Urinary bladder (tissue), 4 donors: ENCODE results near the gene ASB2. TPM values are rescaled to one million over a fixed set of nuclear protein-coding genes. Genes with fewer than 3 reads are reported as not detected.

Experiments
- DNase-seq: peaks from one replicate; pipeline ENCODE4 v3.0.0-alpha.2; 2015; ENCODE audit errors: extremely low spot score
- H3K27ac ChIP-seq: one replicate; pipeline ENCODE4 v1.5.1; 2013; ENCODE audit warnings: low read depth, mild to moderate bottlenecking, moderate library complexity
- H3K36me3 ChIP-seq: one replicate; pipeline ENCODE4 v1.6.1; 2013; ENCODE audit warnings: mild to moderate bottlenecking, moderate library complexity; ENCODE audit not compliant: insufficient read depth
- H3K4me1 ChIP-seq: one replicate; pipeline ENCODE4 v1.6.1; 2013; ENCODE audit warnings: mild to moderate bottlenecking, moderate library complexity; ENCODE audit not compliant: insufficient read depth
- H3K4me3 ChIP-seq: one replicate; pipeline ENCODE4 v1.5.1; 2013; ENCODE audit warnings: low read depth, low read length
- WGBS: extraction: QIAGEN DNeasy Blood & Tissue Kit; methylation state at CpG from one replicate; pipeline ENCODE4 v1.1.7; 2013; 5-methylcytosine and 5-hydroxymethylcytosine counted together
- polyA plus RNA-seq: library from polyadenylated mRNA; stranded (reverse); fragments of 200-250 nt; gene quantifications from one replicate; pipeline ENCODE4 v1.2.3, GENCODE V29; 2013
- total RNA-seq: library from RNA; depleted of rRNA; stranded (reverse); fragments of >200 nt; gene quantifications from one replicate; pipeline ENCODE4 v1.2.3, GENCODE V29; 2014
- donor health status: healthy with polysubstance abuse.
- donor health status: healthy.

Gene ASB2
- total and polyA plus RNA-seq, 2 donors: 32.3 to 72.7 TPM

DNA sequence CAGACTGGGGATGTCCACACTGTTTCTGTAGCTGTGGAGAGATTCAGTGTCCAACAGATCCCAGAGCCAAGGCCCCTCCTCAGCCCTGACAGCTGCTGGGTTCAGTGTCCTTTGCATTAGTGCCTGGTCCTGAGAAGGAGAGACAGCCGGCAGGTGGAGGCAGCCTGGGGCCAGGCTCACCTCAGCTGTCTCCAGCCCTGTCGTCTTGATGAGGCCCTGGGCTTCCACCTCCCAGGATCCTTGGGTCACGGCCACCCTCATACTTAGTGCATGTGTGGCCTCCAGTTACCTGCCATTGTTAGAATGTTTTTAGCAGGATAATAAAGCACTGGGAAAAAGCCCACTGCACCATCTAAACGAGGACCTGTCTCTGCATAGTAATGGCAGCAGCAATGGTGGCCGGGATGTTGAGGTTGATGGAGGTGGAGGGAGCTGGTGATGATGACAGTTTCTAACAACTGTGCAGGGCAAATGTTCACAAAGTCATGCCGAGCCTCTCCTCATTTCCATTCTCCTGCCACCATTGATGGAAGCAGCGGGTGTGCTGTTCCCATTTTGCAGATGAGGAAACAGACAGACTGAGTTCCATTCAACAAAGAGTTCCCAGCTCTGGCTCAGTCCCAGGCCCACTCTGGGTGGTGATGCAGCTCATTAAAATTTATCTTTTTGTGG is 17.7 kb downstream of the ASB2 start:
- H3K4me1 ChIP-seq: no peaks in the 10 kb centered on the region
- no peaks in the 10 kb centered on the region for H3K36me3 ChIP-seq
- H3K4me3 ChIP-seq: no peak overlapping the region
- WGBS: 81% methylated on average over 7 of the region's 7 CpGs
- H3K27ac ChIP-seq: peak overlapping the region; percentile 26
- no peak for DNase-seq

DNA sequence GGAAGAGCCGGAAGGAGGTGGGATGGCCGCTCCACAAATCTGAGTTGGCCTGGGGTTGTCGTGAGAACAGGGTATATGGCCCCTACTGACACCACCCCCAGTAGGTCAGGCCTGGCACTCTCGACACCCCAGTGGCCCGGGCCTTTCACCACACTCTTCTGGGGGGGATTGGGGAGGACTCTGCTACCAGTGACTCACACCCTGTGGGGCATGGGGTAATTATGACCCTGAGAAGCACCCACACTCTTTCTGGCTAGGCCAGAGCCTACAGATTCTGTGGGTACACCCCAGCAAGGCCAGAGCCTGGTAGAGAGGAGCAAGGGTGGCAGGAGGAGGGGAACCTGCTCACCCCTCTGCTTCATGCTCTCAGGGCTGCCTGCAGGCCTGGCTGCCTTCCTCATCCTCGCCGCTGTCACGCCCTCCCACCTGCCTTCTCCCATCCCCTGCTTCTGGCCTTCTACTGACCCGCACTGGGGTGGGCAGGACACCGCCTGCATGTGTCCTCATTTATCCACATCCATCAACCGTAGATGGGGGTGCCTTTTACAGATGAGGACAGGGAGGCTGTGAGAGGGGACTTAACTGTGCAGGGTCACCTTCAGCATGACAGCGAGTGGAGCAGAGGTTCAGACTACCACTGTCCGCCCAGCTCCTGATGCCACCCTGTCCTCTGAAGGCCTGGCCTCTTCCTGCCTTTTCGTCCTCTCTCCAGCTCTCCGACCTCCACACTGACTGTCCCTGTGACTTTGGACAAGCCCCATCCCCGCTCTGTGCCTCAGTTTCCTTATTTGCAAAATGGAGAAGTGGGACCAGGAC is 18.4 kb downstream of the ASB2 start:
- WGBS: 92% methylated on average over 16 of the region's 16 CpGs
- Histone ChIP-seq H3K4me1 (no peaks in the 10 kb centered on the region), H3K4me3 (no peak overlapping the region), H3K36me3 (no peaks in the 10 kb centered on the region), H3K27ac (no peak overlapping the region)
- DNase-seq: no peak

DNA sequence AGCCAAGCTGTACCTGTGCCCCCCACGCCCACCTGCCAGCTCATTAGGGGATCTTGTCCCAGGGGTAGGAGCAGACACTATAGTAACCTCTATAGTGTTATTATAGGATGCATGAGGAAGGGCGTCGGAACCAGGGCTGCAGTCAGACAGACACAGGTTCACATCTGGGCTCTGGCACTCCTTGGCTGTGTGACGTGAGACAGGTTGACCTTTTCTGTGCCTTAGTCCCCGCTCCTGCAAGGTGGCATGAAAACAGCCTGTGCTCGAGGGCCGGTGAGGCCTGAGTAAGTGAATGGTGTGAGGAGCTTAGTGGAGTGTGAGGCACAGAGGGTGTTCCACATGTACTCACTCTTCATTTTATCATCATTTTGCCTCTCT is 19.0 kb downstream of the ASB2 start:
- no peaks in the 10 kb centered on the region for H3K36me3 ChIP-seq
- no peaks in the 10 kb centered on the region for H3K4me1 ChIP-seq
- WGBS: 78% methylated on average over 7 of the region's 7 CpGs
- no peak overlapping the region for H3K4me3 ChIP-seq
- DNase-seq: no peak
- no peak overlapping the region for H3K27ac ChIP-seq

DNA sequence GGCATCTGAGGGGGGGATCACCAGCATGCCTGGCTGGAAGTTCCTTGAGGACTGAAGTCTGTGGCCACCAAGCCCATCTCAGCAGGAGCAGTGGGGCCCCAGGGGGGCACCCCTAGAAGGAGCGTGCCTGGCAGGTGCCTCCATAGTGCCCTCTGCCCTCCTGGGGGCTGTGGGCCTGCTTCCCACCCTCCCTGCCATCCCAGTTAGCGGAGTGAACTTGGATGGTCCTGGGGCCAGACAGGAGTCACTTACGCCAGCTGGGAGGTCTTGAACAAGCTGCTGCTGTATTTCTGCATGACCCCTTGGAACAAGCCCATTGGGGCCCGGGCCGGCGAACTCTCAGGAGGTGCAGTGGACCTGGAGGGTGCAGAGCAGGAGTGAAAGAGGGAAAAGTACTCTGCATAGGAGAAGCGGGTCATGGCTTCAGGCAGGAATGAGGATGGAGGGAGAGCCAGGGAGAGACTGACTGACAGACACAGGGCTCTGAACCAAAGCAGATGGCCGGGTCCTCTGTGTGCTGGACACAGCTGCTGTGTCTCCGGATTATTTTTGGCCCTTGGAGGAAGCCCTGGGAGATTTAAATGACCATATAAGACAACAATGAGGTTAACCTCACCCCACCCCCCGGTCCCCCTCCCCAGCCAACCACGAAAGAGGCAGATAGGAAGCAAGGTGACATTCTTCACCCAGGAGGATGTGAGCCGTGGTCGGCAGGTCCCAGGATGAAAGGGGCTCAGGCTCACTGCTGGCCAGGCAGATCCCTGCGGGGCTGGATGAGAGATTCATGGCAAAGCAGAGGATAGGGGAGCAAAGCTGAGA is 19.6 kb downstream of the ASB2 start:
- 39% methylated on average over 14 of the region's 14 CpGs for WGBS
- H3K27ac ChIP-seq: no peak overlapping the region
- DNase-seq: no peak
- H3K36me3 ChIP-seq: no peaks in the 10 kb centered on the region
- no peaks in the 10 kb centered on the region for H3K4me1 ChIP-seq
- no peak overlapping the region for H3K4me3 ChIP-seq

DNA sequence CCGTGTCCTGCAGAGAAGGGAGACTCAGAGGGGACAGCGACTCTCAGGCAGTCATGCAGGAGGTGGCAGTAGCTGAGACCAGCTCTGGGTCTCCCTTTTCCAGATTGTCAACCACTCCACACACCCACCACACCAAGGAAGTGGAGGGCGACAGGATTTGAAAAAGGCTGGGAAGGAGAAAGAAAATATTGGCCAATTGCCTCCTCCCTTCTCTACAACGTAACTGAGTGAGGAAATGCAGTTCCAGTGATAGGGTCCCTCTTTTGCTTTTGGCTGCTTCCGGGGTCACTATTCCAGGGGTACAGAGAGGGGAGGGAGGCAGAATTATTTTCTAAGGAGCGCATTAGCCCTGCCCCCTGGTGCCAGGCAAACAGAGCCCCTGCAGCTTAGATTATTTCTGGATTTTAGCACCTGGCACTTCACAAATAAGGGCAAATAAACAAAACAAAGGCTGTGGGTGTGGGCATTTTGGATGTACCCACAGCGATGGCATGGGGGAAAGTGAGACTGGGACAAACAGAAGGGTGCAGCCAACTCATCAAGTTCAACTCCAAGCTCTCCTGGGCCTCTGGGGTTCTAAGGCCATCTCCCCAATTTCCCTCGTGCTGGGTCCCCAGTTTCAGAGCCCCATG is 20.4 kb downstream of the ASB2 start:
- Histone ChIP-seq H3K27ac (no peak overlapping the region), H3K36me3 (no peaks in the 10 kb centered on the region), H3K4me1 (no peaks in the 10 kb centered on the region), H3K4me3 (no peak overlapping the region)
- DNase-seq: no peak
- 62% methylated on average over 8 of the region's 8 CpGs for WGBS

DNA sequence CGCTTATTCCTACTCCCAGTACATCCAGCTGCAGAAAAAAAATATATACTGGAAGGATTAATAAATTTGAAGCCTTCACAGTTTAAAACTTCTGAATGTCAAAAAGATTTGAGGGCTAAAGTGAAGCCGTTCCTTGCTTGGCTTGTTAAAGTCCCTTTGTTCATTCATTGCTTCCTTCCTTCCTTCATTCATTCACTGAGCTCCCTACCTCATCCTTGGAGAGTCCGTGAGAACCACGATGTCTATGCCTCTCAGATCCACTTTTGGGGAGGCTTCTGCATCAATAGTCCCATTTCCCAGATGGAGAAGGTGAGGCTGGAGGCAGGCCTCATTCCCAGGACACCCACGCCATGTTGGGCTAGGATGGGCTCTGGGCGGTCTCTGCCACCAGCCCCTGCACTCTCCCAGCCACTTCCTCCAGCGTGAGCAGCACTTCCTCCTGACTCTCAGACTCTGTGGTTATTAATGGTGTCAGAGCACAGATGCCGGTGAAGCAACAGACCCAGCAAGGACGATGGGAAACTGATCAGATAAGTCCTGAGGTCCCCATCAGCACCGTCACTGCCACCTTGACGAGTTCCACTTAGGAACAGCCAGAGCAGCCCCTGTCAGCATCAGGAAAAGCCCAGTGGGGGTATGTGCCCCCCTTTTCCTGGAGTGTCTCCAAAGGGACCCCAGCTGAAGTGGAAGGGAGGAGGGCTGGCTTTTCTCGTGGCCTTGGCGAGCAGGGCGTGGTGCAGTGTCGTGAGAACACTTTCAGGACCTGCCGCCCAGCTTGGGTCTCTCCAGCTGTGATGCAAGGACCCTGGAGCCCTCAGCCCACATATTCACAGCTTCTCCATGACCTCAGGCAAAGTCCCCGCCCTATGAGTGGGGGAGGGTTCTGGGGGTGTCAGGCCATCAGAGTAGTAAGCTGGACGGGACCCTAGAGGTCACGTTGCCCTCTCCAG is 21.2 kb downstream of the ASB2 start:
- H3K4me3 ChIP-seq: no peak overlapping the region
- WGBS: 63% methylated on average over 19 of the region's 19 CpGs

DNA sequence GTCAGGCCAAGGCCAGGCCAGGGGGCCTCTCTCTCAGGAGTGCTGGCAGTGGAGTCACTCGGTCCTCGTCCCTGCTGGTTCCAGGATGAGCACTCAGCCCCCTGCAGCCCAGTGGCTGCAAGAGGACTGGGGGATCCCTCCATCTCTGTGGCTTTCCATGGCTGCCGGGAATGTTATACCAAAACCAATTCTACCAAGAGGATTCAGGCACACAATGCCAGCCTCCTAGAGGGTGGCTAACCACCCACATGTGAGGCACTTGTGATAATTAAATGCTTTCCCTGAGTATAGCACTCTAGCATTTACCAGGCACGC is 21.9 kb downstream of the ASB2 start:
- no peak overlapping the region for H3K4me3 ChIP-seq
- no peak for DNase-seq
- H3K27ac ChIP-seq: no peak overlapping the region
- no peaks in the 10 kb centered on the region for H3K36me3 ChIP-seq
- no peaks in the 10 kb centered on the region for H3K4me1 ChIP-seq
- 85% methylated on average over 4 of the region's 4 CpGs for WGBS

More for the DNA sequence above, 21.2 kb downstream of the ASB2 start:
- H3K36me3 ChIP-seq: no peaks in the 10 kb centered on the region
- H3K4me1 ChIP-seq: no peaks in the 10 kb centered on the region
- DNase-seq: no peak
- H3K27ac ChIP-seq: no peak overlapping the region

DNA sequence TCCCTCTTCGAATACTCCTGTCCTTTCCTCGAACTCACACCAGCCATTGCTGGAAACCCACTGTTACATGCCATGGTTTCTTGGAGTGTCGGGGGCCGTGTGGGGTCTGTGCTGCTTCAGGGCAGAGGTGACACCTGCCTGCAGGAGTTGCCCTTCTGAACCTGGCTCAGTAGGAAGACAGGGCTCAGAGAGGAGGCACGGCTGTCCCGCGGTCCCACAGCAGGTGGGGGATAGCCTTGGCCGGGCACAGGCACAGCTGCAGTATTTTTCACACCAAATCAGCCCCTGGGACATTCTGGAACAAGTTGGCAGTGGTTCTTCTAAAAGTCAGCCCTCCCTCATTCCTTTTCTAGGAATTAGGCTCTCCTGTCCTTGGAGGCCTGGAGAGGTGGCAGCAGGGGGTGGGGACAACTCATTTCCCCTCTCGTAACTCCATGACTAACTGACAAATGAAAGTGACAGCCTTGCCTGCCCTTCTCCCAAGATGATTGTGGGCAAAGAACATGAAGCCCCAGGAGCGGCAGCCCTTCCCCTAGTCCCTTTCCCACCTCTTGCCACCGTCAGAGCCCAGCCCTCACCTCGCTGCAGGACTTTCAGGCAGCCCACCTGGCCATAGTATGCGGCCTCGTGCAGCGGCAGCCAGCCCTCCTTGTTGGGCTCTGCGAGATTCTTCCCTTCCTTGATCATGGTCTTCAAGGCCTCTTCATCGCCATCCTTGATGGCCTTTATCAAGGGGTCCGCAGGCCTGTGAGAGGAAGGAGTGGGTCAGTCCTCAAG is 22.4 kb downstream of the ASB2 start:
- DNase-seq: no peak
- Histone ChIP-seq H3K4me1 (no peaks in the 10 kb centered on the region), H3K36me3 (no peaks in the 10 kb centered on the region), H3K4me3 (no peak overlapping the region), H3K27ac (no peak overlapping the region)
- WGBS: 83% methylated on average over 18 of the region's 18 CpGs

DNA sequence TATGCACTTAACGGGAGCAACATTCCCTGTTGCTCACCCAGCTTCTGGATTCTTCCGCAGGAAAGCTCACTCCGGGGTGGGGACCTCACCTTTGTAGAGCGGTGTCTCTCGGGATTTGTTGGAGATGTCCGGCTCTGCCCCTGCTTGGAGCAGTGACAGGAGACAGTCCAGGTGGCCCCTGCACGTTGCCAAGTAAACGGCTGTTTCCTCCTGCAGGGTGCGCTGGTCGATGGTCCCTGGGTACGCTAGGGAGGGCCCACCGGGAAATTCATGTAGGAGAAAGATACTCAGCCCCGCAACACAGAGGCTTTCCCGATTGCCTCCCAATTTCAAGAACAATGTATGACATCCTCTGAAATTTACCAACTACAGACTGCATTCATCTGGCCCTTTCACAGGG is 23.1 kb downstream of the ASB2 start:
- Histone ChIP-seq H3K4me1 (no peaks in the 10 kb centered on the region), H3K36me3 (no peaks in the 10 kb centered on the region), H3K27ac (no peak overlapping the region), H3K4me3 (no peak overlapping the region)
- WGBS: 47% methylated on average over 14 of the region's 14 CpGs
- no peak for DNase-seq

DNA sequence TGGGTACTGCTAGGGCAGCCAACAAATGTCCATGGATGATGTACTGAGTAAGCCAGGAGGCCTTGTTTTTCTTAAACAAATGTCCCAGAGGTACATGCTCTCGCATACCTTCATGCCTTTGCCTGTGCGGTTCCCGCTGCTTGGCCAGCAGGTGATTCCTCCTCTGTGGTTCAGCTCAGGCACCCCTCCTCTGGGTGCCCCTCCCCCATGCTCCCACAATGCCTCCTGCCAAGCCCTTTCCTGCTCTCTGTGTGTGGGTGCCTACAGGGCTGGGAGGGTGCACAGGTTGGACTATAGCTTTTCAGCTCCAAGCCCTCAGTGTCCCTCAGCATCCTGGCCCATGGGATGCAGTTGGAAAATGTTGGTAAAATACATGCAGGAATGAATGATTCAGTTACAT is 23.5 kb downstream of the ASB2 start:
- 79% methylated on average over 3 of the region's 3 CpGs for WGBS
- DNase-seq: no peak
- no peak overlapping the region for H3K4me3 ChIP-seq
- no peaks in the 10 kb centered on the region for H3K4me1 ChIP-seq
- H3K27ac ChIP-seq: no peak overlapping the region
- no peaks in the 10 kb centered on the region for H3K36me3 ChIP-seq

DNA sequence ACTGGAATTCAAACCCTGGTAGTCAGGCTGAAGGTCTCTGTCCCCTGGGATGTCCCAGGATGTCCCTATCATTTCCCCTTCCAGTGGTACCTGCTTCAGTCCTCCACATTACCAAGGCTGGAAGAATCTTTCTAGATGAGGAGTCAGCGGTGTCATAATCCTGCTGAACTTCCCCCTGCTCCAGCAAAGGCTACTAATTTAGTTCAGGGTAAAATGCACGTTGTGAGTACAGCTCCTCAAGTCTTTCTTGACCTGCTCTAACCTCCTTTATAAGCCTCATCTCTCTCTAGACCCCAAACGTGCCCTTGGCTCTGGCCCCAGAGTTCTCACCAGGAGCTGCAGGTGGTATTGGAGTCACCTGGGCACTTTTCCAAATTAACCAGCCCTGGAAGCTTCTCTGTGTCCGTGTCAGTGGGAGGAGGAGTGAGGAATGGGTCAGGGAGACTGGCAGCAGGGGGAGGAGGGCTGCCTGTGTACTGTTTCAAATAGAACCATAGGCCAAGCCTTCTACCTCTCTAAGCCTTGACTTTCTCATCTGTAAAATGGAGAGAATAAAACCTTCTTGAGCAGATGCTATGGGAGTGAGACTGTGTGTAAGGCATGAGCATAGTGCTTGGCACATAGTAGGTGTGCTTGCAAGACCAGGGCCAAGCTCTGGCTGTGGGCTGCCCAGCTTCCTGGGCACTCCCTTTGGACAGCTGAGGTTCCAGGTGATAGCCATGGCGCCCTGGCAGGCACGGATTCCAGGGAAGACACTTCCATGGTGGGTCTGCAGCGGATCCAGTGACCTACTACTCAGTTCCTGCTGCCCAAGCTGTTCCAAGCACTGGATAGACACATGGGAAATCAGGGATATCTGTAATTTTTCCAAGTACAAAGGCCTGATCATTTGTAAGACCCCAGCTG is 24.5 kb downstream of the ASB2 start:
- no peaks in the 10 kb centered on the region for H3K36me3 ChIP-seq
- DNase-seq: no peak
- H3K4me1 ChIP-seq: no peaks in the 10 kb centered on the region
- WGBS: 63% methylated on average over 7 of the region's 7 CpGs
- H3K27ac ChIP-seq: no peak overlapping the region
- H3K4me3 ChIP-seq: no peak overlapping the region
